ENCODE data around the gene GNLY.
A peak's percentile ranks its signal among the peaks of the same experiment; 100 is the strongest.

GNLY gene

DNA sequence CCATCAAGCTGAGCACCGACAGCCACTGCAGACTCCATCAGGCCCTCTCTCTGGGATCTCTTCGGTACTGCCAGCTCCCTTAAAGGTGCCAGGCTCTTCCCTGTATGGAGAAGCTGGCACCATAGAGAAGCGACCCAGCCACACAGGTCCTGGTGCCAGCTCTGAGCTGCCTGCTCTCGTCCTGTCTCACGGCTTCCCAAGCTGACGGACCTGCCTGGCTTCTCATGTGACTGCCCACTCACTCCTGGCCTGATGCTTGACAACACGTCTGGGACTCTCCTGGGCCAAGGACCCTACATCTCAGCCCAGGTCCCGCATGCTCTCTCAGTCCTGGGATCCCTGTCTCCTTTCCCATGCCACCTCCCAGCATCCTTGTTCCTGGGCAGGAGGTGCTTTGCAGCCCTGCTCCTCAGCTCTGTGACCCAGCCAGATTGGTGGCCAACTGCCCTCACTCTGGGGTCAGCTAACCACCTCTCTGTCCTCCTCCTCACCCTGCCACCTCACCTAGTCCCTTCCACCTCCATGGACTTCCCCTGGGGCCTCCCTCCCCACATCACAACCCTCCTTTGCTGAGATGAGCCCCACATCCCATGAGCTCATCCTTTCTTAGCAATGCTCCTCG, 47.2 kb downstream of the GNLY start:
- DNase-seq (ENCODE audit: low read depth): no peak
- no peak overlapping the region for H3K4me3 ChIP-seq (ENCODE audit: control insufficient read depth, low read depth, low read length)
- TF ChIP-seq, protein P1, sequence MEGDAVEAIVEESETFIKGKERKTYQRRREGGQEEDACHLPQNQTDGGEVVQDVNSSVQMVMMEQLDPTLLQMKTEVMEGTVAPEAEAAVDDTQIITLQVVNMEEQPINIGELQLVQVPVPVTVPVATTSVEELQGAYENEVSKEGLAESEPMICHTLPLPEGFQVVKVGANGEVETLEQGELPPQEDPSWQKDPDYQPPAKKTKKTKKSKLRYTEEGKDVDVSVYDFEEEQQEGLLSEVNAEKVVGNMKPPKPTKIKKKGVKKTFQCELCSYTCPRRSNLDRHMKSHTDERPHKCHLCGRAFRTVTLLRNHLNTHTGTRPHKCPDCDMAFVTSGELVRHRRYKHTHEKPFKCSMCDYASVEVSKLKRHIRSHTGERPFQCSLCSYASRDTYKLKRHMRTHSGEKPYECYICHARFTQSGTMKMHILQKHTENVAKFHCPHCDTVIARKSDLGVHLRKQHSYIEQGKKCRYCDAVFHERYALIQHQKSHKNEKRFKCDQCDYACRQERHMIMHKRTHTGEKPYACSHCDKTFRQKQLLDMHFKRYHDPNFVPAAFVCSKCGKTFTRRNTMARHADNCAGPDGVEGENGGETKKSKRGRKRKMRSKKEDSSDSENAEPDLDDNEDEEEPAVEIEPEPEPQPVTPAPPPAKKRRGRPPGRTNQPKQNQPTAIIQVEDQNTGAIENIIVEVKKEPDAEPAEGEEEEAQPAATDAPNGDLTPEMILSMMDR (IDR thresholded peaks at IDR 0.05; ENCODE audit: control insufficient read depth, insufficient read depth, low read depth, low read length, missing control alignments): no peak

DNA sequence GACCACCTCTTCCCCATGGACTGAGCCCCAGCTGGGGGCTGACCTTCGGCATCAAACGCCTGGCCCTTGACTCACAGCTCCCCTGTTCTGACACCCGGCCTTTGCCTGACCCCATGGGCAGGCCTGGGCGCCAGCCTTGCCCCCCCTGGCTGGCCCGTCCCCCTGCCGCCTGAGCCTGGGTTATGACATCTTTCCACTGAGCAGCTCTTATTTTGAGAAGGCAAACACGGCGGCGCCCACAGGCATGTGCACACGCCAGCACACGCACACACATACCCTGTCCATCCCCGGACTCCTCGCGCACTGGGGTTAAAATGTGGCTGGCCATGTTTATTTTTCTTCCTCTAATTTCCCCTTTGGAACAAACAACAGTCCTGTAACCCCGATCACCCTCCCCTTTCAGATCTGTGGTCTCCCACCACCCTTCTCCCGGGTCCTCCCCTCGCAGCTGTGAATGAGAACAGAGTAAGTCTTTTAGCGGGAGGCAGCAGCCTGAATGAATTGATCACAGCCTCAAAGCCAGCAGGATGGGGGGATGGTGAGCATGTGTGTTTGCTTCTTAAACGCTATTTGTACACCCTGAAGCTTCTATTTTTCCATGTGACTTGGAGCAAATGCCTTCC, 47.8 kb downstream of the GNLY start:
- no peak overlapping the region; the same call in 1 of the 2 replicates for H3K4me3 ChIP-seq (ENCODE audit: control insufficient read depth, low read depth, low read length)
- peak; percentile 80 for DNase-seq (ENCODE audit: low read depth)
- TF ChIP-seq, protein P1 (IDR thresholded peaks at IDR 0.05; ENCODE audit: control insufficient read depth, insufficient read depth, low read depth, low read length, missing control alignments): no peak

DNA sequence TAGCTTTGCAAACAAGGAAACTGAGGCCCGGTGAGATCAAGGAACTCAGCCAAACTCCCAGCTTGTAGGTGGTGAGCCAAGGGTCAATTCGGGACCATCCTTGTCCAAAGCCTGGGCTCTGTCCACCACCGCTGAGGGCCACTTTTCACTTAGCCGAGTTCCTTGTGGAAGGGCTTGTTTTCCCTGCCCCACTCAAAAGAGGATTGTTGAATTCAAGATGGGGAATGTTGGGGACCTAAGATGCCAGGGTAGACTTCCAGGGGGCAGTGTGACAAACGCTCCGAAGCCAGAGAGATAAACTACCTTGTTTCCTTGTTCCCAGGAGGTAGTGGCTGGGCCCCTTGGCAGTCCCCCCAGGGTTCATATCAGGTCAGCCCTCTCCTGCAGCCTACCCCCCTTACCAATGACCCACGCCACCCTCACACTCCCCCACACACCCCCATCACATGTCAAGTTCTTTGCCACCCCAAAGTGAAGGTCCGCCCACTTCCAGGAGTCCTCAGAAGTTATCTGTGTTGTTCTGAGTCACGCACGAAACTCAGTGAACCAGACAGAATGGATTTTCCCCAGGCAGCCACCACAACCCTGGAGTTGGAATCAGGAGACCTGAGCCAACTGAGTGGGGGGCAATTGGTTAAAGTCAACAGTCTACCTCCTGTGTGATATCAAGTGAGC, 49.3 kb downstream of the GNLY start:
- no peak for DNase-seq (ENCODE audit: low read depth)
- TF ChIP-seq, protein P1 (IDR thresholded peaks at IDR 0.05; ENCODE audit: control insufficient read depth, insufficient read depth, low read depth, low read length, missing control alignments): no peak
- no peak overlapping the region for H3K4me3 ChIP-seq (ENCODE audit: control insufficient read depth, low read depth, low read length)

DNA sequence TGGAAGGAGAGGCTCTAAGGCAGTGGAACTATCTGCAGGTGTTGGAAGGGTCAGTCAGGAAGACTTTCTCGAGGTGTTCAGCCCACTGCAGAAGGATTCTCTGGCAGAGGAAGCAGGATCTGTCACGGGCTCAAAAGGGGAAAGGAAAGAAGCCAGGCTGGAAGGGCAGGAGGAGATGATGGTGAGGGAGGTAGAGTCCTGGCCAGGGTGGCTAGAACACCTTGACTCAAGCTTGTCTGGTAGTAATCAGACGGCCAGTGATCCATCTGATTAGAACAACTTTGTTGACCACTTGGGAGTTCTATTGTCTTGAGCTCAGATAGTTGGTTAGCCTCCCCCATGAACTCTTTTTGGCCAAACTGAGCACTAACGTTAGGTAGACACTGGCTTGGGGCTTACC, 49.9 kb downstream of the GNLY start:
- DNase-seq (ENCODE audit: low read depth): no peak
- TF ChIP-seq, protein P1 (IDR thresholded peaks at IDR 0.05; ENCODE audit: control insufficient read depth, insufficient read depth, low read depth, low read length, missing control alignments): no peak
- H3K4me3 ChIP-seq (ENCODE audit: control insufficient read depth, low read depth, low read length): no peak overlapping the region

DNA sequence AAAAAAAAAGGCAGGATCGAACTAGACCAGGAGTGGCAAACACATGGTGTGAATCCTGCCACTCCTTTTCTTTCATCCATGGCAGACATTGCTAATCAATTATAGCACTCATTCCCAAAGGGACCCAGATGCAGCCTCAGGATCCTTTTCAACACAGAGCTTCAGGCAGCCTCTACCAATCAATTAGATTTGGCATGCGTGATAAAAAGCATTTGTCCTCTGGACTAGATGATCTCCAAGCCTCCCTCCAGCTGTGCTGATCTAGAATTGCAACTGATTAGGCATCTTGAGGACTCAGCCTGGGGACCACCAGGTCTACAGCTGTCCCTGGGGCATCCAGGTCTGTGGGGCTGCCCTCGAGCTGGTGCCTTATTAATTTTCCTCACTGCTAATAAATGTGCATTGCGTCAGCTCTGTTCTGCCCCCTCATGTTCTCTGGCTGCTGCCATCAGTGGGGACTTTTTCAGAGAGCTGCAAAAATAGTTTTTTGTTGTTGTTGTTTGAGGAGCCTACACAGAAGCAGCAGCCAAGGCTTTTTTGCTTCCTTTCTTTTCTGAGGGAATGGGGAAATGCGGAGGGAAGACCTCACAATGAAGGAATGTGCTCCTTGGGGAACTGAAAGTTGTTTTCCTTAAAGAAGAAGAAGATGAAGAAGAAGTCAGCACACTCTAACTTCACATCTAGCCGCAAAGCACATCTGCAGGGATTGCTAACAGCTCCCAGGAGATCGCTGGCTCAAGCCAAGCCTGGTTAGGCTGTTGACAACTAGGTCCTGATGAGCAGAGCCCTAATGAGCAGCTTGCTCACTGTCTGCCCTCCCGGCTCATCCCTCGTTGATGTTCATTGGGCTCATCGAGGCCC, 50.8 kb downstream of the GNLY start:
- TF ChIP-seq, protein P1 (IDR thresholded peaks at IDR 0.05; ENCODE audit: control insufficient read depth, insufficient read depth, low read depth, low read length, missing control alignments): no peak
- no peak overlapping the region for H3K4me3 ChIP-seq (ENCODE audit: control insufficient read depth, low read depth, low read length)
- DNase-seq (ENCODE audit: low read depth): no peak

DNA sequence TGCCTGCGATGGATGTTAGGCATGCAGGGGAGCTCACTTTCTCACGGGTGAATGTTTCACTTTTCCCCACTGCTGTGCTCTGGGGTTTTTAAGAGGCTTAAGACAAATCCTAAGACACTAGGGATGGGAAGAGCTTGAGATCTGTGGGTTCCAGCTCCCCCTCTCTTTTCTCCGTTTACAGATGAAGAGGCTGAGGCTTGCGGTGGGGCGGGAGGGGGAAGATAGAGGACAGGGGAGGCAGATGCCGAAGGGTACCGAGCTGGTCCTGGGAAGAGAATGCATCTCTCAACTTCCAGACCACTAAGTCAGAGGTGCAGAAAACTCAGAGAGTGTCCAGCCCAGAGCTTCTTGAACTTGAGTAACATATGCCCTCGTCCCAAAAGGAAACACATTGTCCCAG, 51.5 kb downstream of the GNLY start:
- TF ChIP-seq, protein P1 (IDR thresholded peaks at IDR 0.05; ENCODE audit: control insufficient read depth, insufficient read depth, low read depth, low read length, missing control alignments): no peak
- no peak overlapping the region for H3K4me3 ChIP-seq (ENCODE audit: control insufficient read depth, low read depth, low read length)
- no peak for DNase-seq (ENCODE audit: low read depth)

Data from AG09309 (cell line).